IMR-90 (cell line): ENCODE measurements around the gene JAKMIP3.

Experiments
- BHLHE40 ChIP-seq: fragments of 150-350 bp; IDR thresholded peaks from 2 replicates; pipeline ENCODE4 v1.6.1; 2016; ENCODE audit warnings: mild to moderate bottlenecking, low read depth, low read length
- CEBPB ChIP-seq: IDR thresholded peaks from 2 replicates; pipeline ENCODE4 v1.6.1; 2012; ENCODE audit warnings: low read depth, low read length, improper control_type of control experiment
- CHD1 ChIP-seq: IDR thresholded peaks from 2 replicates; pipeline ENCODE4 v1.6.1; 2012; ENCODE audit warnings: low read depth, low read length, improper control_type of control experiment
- FOS ChIP-seq: fragments of 150-350 bp; IDR thresholded peaks from 2 replicates; pipeline ENCODE4 v1.6.1; 2016; ENCODE audit warnings: low read depth, low read length
- POLR2A ChIP-seq: IDR thresholded peaks from 2 replicates; pipeline ENCODE4 v1.6.1; 2012; ENCODE audit warnings: mild to moderate bottlenecking, low read depth, low read length
- RAD21 ChIP-seq: IDR thresholded peaks from 2 replicates; pipeline ENCODE4 v1.6.1; 2012; ENCODE audit warnings: low read length, improper control_type of control experiment
- RCOR1 ChIP-seq: IDR thresholded peaks from 2 replicates; pipeline ENCODE4 v1.6.1; 2012; ENCODE audit warnings: mild to moderate bottlenecking, low read length, improper control_type of control experiment; ENCODE audit not compliant: insufficient replicate concordance
- RFX5 ChIP-seq: IDR thresholded peaks from 2 replicates; pipeline ENCODE4 v1.8.0; 2012; ENCODE audit warnings: low read depth, mild to moderate bottlenecking, low read length, moderate library complexity
- SMC3 ChIP-seq: fragments of 150-350 bp; IDR thresholded peaks from 2 replicates; pipeline ENCODE4 v1.6.1; 2016; ENCODE audit warnings: low read depth, mild to moderate bottlenecking, antibody characterized with exemption, low read length, moderate library complexity
- TF ChIP-seq, protein P1 (sequence below): conservative IDR thresholded peaks from 2 replicates; pipeline ENCODE4 v1.5.1; 2012; ENCODE audit warnings: mild to moderate bottlenecking, low read depth, low read length, improper control_type of control experiment

DNA sequence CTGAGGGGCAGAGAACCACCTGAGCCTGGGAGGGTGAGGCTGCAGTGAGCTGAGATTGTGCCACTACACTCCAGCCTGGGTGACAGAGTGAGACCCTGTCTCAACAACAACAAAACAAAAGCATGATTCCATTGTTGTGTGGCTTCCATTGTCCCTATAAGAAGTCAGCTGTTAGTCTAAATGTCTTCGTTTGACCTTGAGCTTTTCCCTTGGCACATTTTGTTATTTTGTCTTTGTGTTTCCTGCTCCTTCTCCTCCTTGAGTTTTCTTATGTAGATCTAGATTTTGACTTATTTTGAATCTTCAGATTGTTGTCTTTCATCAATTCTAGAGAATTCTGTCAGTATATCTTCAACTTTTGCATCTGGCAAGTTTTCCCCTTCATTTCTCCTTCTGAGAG, 13.6 kb upstream of the JAKMIP3 start:
- no peak for TF ChIP-seq RFX5
- TF ChIP-seq, protein P1, sequence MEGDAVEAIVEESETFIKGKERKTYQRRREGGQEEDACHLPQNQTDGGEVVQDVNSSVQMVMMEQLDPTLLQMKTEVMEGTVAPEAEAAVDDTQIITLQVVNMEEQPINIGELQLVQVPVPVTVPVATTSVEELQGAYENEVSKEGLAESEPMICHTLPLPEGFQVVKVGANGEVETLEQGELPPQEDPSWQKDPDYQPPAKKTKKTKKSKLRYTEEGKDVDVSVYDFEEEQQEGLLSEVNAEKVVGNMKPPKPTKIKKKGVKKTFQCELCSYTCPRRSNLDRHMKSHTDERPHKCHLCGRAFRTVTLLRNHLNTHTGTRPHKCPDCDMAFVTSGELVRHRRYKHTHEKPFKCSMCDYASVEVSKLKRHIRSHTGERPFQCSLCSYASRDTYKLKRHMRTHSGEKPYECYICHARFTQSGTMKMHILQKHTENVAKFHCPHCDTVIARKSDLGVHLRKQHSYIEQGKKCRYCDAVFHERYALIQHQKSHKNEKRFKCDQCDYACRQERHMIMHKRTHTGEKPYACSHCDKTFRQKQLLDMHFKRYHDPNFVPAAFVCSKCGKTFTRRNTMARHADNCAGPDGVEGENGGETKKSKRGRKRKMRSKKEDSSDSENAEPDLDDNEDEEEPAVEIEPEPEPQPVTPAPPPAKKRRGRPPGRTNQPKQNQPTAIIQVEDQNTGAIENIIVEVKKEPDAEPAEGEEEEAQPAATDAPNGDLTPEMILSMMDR: no peak
- no peak for TF ChIP-seq FOS
- no peak for TF ChIP-seq CEBPB
- no peak for TF ChIP-seq SMC3
- no peak for TF ChIP-seq POLR2A
- no peak for TF ChIP-seq BHLHE40
- no peak for TF ChIP-seq RCOR1
- no peak for TF ChIP-seq CHD1
- no peak for TF ChIP-seq RAD21
